ENCODE data around the gene ELAC2. TPM values are rescaled to one million over a fixed set of nuclear protein-coding genes. Genes with fewer than 3 reads are reported as not detected.

Gene ELAC2
- total RNA-seq, 1 donor from 2014 or later = 85.8 TPM

GRCh38 chr17:12966413-12966812 lies 51.4 kb downstream of the ELAC2 start:
- no peak for DNase-seq (ENCODE audit: low read depth)
- Histone ChIP-seq H3K36me3 (ENCODE audit: control insufficient read depth, insufficient read depth, low read length) (no peaks in the 10 kb centered on the region), H3K4me3 (ENCODE audit: low read depth, low read length) (no peak overlapping the region), H3K27me3 (ENCODE audit: control insufficient read depth, insufficient read depth, low read length) (no peaks in the 10 kb centered on the region)
- FAIRE-seq = no peak
- no peak for TF ChIP-seq CTCF (IDR thresholded peaks at IDR 0.05; ENCODE audit: insufficient read depth, low read length, severe bottlenecking)

- no peak for DNase-seq (ENCODE audit: low read depth)
- H3K27me3 ChIP-seq (ENCODE audit: control insufficient read depth, insufficient read depth, low read length) = no peaks in the 10 kb centered on the region
- no peak overlapping the region for H3K4me3 ChIP-seq (ENCODE audit: low read depth, low read length)
- FAIRE-seq = no peak
- no peaks in the 10 kb centered on the region for H3K36me3 ChIP-seq (ENCODE audit: control insufficient read depth, insufficient read depth, low read length)
- no peak for TF ChIP-seq CTCF (IDR thresholded peaks at IDR 0.05; ENCODE audit: insufficient read depth, low read length, severe bottlenecking)
These were observed 51.8 kb downstream of the ELAC2 start for GRCh38 chr17:12965988-12966387.

GRCh38 chr17:12964840-12965239 lies 53.0 kb downstream of the ELAC2 start:
- no peak for DNase-seq (ENCODE audit: low read depth)
- H3K36me3 ChIP-seq (ENCODE audit: control insufficient read depth, insufficient read depth, low read length) = no peaks in the 10 kb centered on the region
- no peak for TF ChIP-seq CTCF (IDR thresholded peaks at IDR 0.05; ENCODE audit: insufficient read depth, low read length, severe bottlenecking)
- no peak for FAIRE-seq
- H3K4me3 ChIP-seq (ENCODE audit: low read depth, low read length) = no peak overlapping the region
- no peaks in the 10 kb centered on the region for H3K27me3 ChIP-seq (ENCODE audit: control insufficient read depth, insufficient read depth, low read length)

GRCh38 chr17:12964162-12964561 lies 53.7 kb downstream of the ELAC2 start:
- no peak for FAIRE-seq
- no peak for TF ChIP-seq CTCF (IDR thresholded peaks at IDR 0.05; ENCODE audit: insufficient read depth, low read length, severe bottlenecking)
- Histone ChIP-seq H3K27me3 (ENCODE audit: control insufficient read depth, insufficient read depth, low read length) (no peaks in the 10 kb centered on the region), H3K36me3 (ENCODE audit: control insufficient read depth, insufficient read depth, low read length) (no peaks in the 10 kb centered on the region), H3K4me3 (ENCODE audit: low read depth, low read length) (no peak overlapping the region)
- no peak for DNase-seq (ENCODE audit: low read depth)

GRCh38 chr17:12963505-12963904 lies 54.3 kb downstream of the ELAC2 start:
- no peak for TF ChIP-seq CTCF (IDR thresholded peaks at IDR 0.05; ENCODE audit: insufficient read depth, low read length, severe bottlenecking)
- no peak for FAIRE-seq
- no peak for DNase-seq (ENCODE audit: low read depth)
- H3K27me3 ChIP-seq (ENCODE audit: control insufficient read depth, insufficient read depth, low read length) = no peaks in the 10 kb centered on the region
- H3K4me3 ChIP-seq (ENCODE audit: low read depth, low read length) = no peak overlapping the region
- H3K36me3 ChIP-seq (ENCODE audit: control insufficient read depth, insufficient read depth, low read length) = no peaks in the 10 kb centered on the region

GRCh38 chr17:12961655-12962054 lies 56.2 kb downstream of the ELAC2 start:
- no peak for FAIRE-seq
- DNase-seq (ENCODE audit: low read depth) = no peak
- H3K27me3 ChIP-seq (ENCODE audit: control insufficient read depth, insufficient read depth, low read length) = no peaks in the 10 kb centered on the region
- no peaks in the 10 kb centered on the region for H3K36me3 ChIP-seq (ENCODE audit: control insufficient read depth, insufficient read depth, low read length)
- H3K4me3 ChIP-seq (ENCODE audit: low read depth, low read length) = no peak overlapping the region
- TF ChIP-seq CTCF (IDR thresholded peaks at IDR 0.05; ENCODE audit: insufficient read depth, low read length, severe bottlenecking) = no peak

Measured in bronchial epithelial cell (primary cell).